ENCODE data around the gene PHF21A. TPM values are rescaled to one million over a fixed set of nuclear protein-coding genes. Genes with fewer than 3 reads are reported as not detected.

The PHF21A gene
- total RNA-seq, 2 experiments from 2014 or later: 45.4 to 49.0 TPM

GRCh38 chr11:45918962-45919675 is 202.1 kb downstream of the PHF21A start:
- peaks cover 23% of the 10 kb centered on the region for H3K4me1 Mint-ChIP-seq
- H3K27ac Mint-ChIP-seq: peak overlapping the region; percentile 95
- peak overlapping the region; percentile 96 for H3K4me3 Mint-ChIP-seq
- DNase-seq (peak; percentile 32), ATAC-seq (ENCODE audit: low read depth) (no peak)
- peaks cover 5% of the 10 kb centered on the region for H3K36me3 Mint-ChIP-seq
- peaks cover 14% of the 10 kb centered on the region for H3K27me3 Mint-ChIP-seq
- POLR2A ChIA-PET: interaction anchor here (0.6 to 2.9 kb wide), 6 partner anchors 10 to 430 kb away, joined by 3 to 40 read pairs (median 4); partner anchors contain the start of gene SLC35C1
- H3K9me3 Mint-ChIP-seq: no peaks in the 10 kb centered on the region

- H3K4me1 Mint-ChIP-seq: peaks cover 25% of the 10 kb centered on the region
- POLR2A ChIA-PET: interaction anchor here (0.6 to 2.9 kb wide), 13 partner anchors 10 to 431 kb away, joined by 3 to 40 read pairs (median 3); partner anchors contain the start of genes CRY2, FREY1 and SLC35C1
- peak; percentile 11 for ATAC-seq (ENCODE audit: low read depth)
- peak overlapping the region; percentile 96 for H3K4me3 Mint-ChIP-seq
- no peaks in the 10 kb centered on the region for H3K9me3 Mint-ChIP-seq
- peak overlapping the region; percentile 95 for H3K27ac Mint-ChIP-seq
- peaks cover 9% of the 10 kb centered on the region for H3K27me3 Mint-ChIP-seq
- H3K36me3 Mint-ChIP-seq: peaks cover 5% of the 10 kb centered on the region
- peak; percentile 75 for DNase-seq
Measured at GRCh38 chr11:45918331-45918941, 202.8 kb downstream of the PHF21A start.

GRCh38 chr11:45917623-45918330 is 203.5 kb downstream of the PHF21A start, which contains the start of gene PEX16:
Gene PEX16 (minus strand): TSS chr11:45917877. CDS start chr11:45917811, 66 bp downstream.
- H3K4me3 Mint-ChIP-seq: peak within 1 kb of the TSS; percentile 96
- peak within 1 kb of the TSS; percentile 95 for H3K27ac Mint-ChIP-seq
- peaks cover 25% of the 10 kb centered on the region for H3K4me1 Mint-ChIP-seq
- POLR2A ChIA-PET: interaction anchor here (0.6 to 2.9 kb wide), 15 partner anchors 9 to 699 kb away, joined by 3 to 40 read pairs (median 4); partner anchors contain the start of genes ATG13, CRY2, FREY1 and HARBI1
- H3K36me3 Mint-ChIP-seq: peaks cover 5% of the 10 kb centered on the region
- H3K27me3 Mint-ChIP-seq: peaks cover 6% of the 10 kb centered on the region
- ATAC-seq (ENCODE audit: low read depth): peak; percentile 94
- DNase-seq: peak; percentile 93
- H3K9me3 Mint-ChIP-seq: no peaks in the 10 kb centered on the region

- H3K4me1 Mint-ChIP-seq: peaks cover 25% of the 10 kb centered on the region
- H3K9me3 Mint-ChIP-seq: no peaks in the 10 kb centered on the region
- ATAC-seq (ENCODE audit: low read depth): peak; percentile 2
- H3K4me3 Mint-ChIP-seq: peak overlapping the region; percentile 96
- peaks cover 5% of the 10 kb centered on the region for H3K36me3 Mint-ChIP-seq
- DNase-seq: no peak
- POLR2A ChIA-PET: interaction anchor here (1.2 to 2.9 kb wide), 9 partner anchors 8 to 113 kb away, joined by 3 to 40 read pairs (median 9); partner anchors contain the start of genes CRY2, FREY1 and SLC35C1
- peaks cover 6% of the 10 kb centered on the region for H3K27me3 Mint-ChIP-seq
- peak overlapping the region; percentile 95 for H3K27ac Mint-ChIP-seq
Measured at GRCh38 chr11:45917286-45917622, 204.0 kb downstream of the PHF21A start.

- Mint-ChIP-seq H3K27me3 (no peaks in the 10 kb centered on the region), H3K9me3 (no peaks in the 10 kb centered on the region), H3K36me3 (peaks cover 5% of the 10 kb centered on the region), H3K4me3 (no peak overlapping the region), H3K27ac (no peak overlapping the region), H3K4me1 (peaks cover 23% of the 10 kb centered on the region)
- no peak for DNase-seq
- POLR2A ChIA-PET: interaction anchor here (2.2 kb wide), 1 partner anchor 14 kb away, joined by 7 read pairs; no protein-coding TSS in a partner anchor
- ATAC-seq (ENCODE audit: low read depth): no peak
Measured at GRCh38 chr11:45915446-45915845, 205.8 kb downstream of the PHF21A start.

GRCh38 chr11:45913942-45914635 is 207.2 kb downstream of the PHF21A start:
- Mint-ChIP-seq H3K36me3 (peaks cover 5% of the 10 kb centered on the region), H3K4me1 (peaks cover 16% of the 10 kb centered on the region), H3K27me3 (no peaks in the 10 kb centered on the region), H3K4me3 (no peak overlapping the region), H3K27ac (no peak overlapping the region), H3K9me3 (no peaks in the 10 kb centered on the region)
- POLR2A ChIA-PET: no interaction called here
- DNase-seq (no peak), ATAC-seq (ENCODE audit: low read depth) (no peak)

GRCh38 chr11:45913514-45913913 is 207.7 kb downstream of the PHF21A start:
- Mint-ChIP-seq H3K27ac (no peak overlapping the region), H3K4me3 (no peak overlapping the region), H3K9me3 (no peaks in the 10 kb centered on the region), H3K4me1 (peaks cover 14% of the 10 kb centered on the region), H3K36me3 (peaks cover 5% of the 10 kb centered on the region), H3K27me3 (no peaks in the 10 kb centered on the region)
- ATAC-seq (ENCODE audit: low read depth) (no peak), DNase-seq (no peak)
- POLR2A ChIA-PET: no interaction called here

- no peak overlapping the region for H3K27ac Mint-ChIP-seq
- H3K4me1 Mint-ChIP-seq: peaks cover 6% of the 10 kb centered on the region
Measured at GRCh38 chr11:45910623-45911022, 210.6 kb downstream of the PHF21A start.

GRCh38 chr11:45909594-45910475 is 211.4 kb downstream of the PHF21A start:
- H3K36me3 Mint-ChIP-seq: no peaks in the 10 kb centered on the region
- H3K9me3 Mint-ChIP-seq: no peaks in the 10 kb centered on the region
- H3K27ac Mint-ChIP-seq: no peak overlapping the region
- H3K27me3 Mint-ChIP-seq: no peaks in the 10 kb centered on the region
- H3K4me1 Mint-ChIP-seq: peaks cover 5% of the 10 kb centered on the region
- ATAC-seq (ENCODE audit: low read depth): no peak
- no peak overlapping the region for H3K4me3 Mint-ChIP-seq
- POLR2A ChIA-PET: interaction anchor here (1.3 kb wide), 1 partner anchor 8 kb away, joined by 4 read pairs; the partner anchor contains the start of gene PEX16
- no peak for DNase-seq

More at GRCh38 chr11:45910623-45911022, 210.6 kb downstream of the PHF21A start:
- H3K27me3 Mint-ChIP-seq: no peaks in the 10 kb centered on the region
- POLR2A ChIA-PET: no interaction called here
- ATAC-seq (ENCODE audit: low read depth): no peak
- no peak for DNase-seq
- no peak overlapping the region for H3K4me3 Mint-ChIP-seq
- no peaks in the 10 kb centered on the region for H3K9me3 Mint-ChIP-seq
- peaks cover 1% of the 10 kb centered on the region for H3K36me3 Mint-ChIP-seq

- POLR2A ChIA-PET: interaction anchor here (3.5 kb wide), 1 partner anchor 10 kb away, joined by 18 read pairs; the partner anchor contains the start of gene PEX16
- no peaks in the 10 kb centered on the region for H3K27me3 Mint-ChIP-seq
- no peaks in the 10 kb centered on the region for H3K36me3 Mint-ChIP-seq
- no peak for DNase-seq
- ATAC-seq (ENCODE audit: low read depth): no peak
- no peaks in the 10 kb centered on the region for H3K9me3 Mint-ChIP-seq
- peaks cover 2% of the 10 kb centered on the region for H3K4me1 Mint-ChIP-seq
- H3K4me3 Mint-ChIP-seq: no peak overlapping the region
- H3K27ac Mint-ChIP-seq: no peak overlapping the region
Measured at GRCh38 chr11:45907911-45908370, 213.3 kb downstream of the PHF21A start.

GRCh38 chr11:45906965-45907611 is 214.2 kb downstream of the PHF21A start, which contains the start of gene FREY1:
Gene FREY1 (minus strand): TSS chr11:45907271. CDS start chr11:45907245, 26 bp downstream.
- POLR2A ChIA-PET: interaction anchor here (3.5 kb wide), 1 partner anchor 11 kb away, joined by 18 read pairs; the partner anchor contains the start of gene PEX16
- Mint-ChIP-seq H3K9me3 (no peaks in the 10 kb centered on the region), H3K27me3 (no peaks in the 10 kb centered on the region), H3K4me1 (peaks cover 2% of the 10 kb centered on the region), H3K36me3 (no peaks in the 10 kb centered on the region), H3K27ac (no peak within 1 kb of the TSS), H3K4me3 (no peak within 1 kb of the TSS)
- no peak for ATAC-seq (ENCODE audit: low read depth)
- DNase-seq: no peak

Data from activated naive CD8-positive, alpha-beta T cell treated with anti-CD3 and anti-CD28 coated beads, Interleukin-2, amount 10 ng/mL, durations not matched to agents 7 days and 5 days (primary cell).